HEK293 (cell line): ENCODE results near the gene IDNK.

Experiments used
- CTCF ChIA-PET: fragments of 350-600 bp; formaldehyde crosslinking; extraction: SDS; loops from one replicate; lab custom pipeline; 2021; ENCODE audit warnings: antibody characterized with exemption; lab: Yijun Ruan, JAX
- POLR2A ChIA-PET: fragments of 300-600 bp; formaldehyde crosslinking; extraction: SDS; loops from one replicate; lab custom pipeline; 2020; ENCODE audit warnings: antibody characterized with exemption, inconsistent platforms; lab: Yijun Ruan, JAX
- H3K27ac ChIP-seq: fragments of 200-500 bp; sonication (Bioruptor generic); 2 replicates; pipeline ENCODE4 v1.5.1; 2014; ENCODE audit warnings: low read depth, low read length, control low read depth, inconsistent platforms; ENCODE audit errors: extremely low read depth
- H3K36me3 ChIP-seq, 2 experiments: fragments of 200-500 bp in 1 of 2; sonication (Bioruptor generic) in 1 of 2; 1 replicate in 1 of 2; 2 replicates in 1 of 2; pipeline ENCODE4 v1.5.1; 2014 to 2017; ENCODE audit warnings: inconsistent platforms in 2 of 2, low read length in 2 of 2; ENCODE audit not compliant: control insufficient read depth in 2 of 2, insufficient read depth in 1 of 2
- H3K4me1 ChIP-seq: fragments of 200-500 bp; sonication (Bioruptor generic); 2 replicates; pipeline ENCODE4 v1.5.1; 2014; ENCODE audit warnings: mild to moderate bottlenecking, low read length, inconsistent platforms; ENCODE audit not compliant: control insufficient read depth, insufficient read depth
- H3K4me3 ChIP-seq: 2 replicates; pipeline ENCODE4 v1.5.1; 2011; ENCODE audit warnings: low read depth, mild to moderate bottlenecking, control low read depth, low read length, moderate library complexity
- H3K9me3 ChIP-seq: fragments of 200-500 bp; sonication (Bioruptor generic); 2 replicates; pipeline ENCODE4 v1.5.1; 2014; ENCODE audit warnings: low read depth, low read length, inconsistent platforms; ENCODE audit not compliant: control insufficient read depth, insufficient read depth
- GLI4 ChIP-seq: fragments of 450-650 bp; formaldehyde crosslinking; IDR thresholded peaks from 2 replicates; pipeline ENCODE4 v1.5.1; 2016; ENCODE audit warnings: missing biosample characterization, missing genetic modification characterization
- GLIS1 ChIP-seq: fragments of 450-650 bp; formaldehyde crosslinking; IDR thresholded peaks from 2 replicates; pipeline ENCODE4 v1.5.1; 2016; ENCODE audit warnings: missing biosample characterization, missing genetic modification characterization
- KLF7 ChIP-seq: fragments of 450-650 bp; formaldehyde crosslinking; IDR thresholded peaks from 2 replicates; pipeline ENCODE4 v1.5.1; 2016; ENCODE audit warnings: missing biosample characterization, missing genetic modification characterization, borderline replicate concordance
- MEIS1 ChIP-seq: sonication (generic); formaldehyde crosslinking; IDR thresholded peaks from 2 replicates; pipeline ENCODE4 v1.8.1; 2022; ENCODE audit warnings: missing genetic modification reagents, mild to moderate bottlenecking, borderline replicate concordance
- OVOL3 ChIP-seq: fragments of 450-650 bp; formaldehyde crosslinking; IDR thresholded peaks from 2 replicates; pipeline ENCODE4 v1.5.1; 2016; ENCODE audit warnings: missing biosample characterization, missing genetic modification characterization
- SCRT1 ChIP-seq: fragments of 450-650 bp; formaldehyde crosslinking; IDR thresholded peaks from 2 replicates; pipeline ENCODE4 v1.5.1; 2016; ENCODE audit warnings: missing biosample characterization, missing genetic modification characterization, borderline replicate concordance
- SP2 ChIP-seq: fragments of 450-650 bp; formaldehyde crosslinking; IDR thresholded peaks from 2 replicates; pipeline ENCODE4 v1.5.1; 2016; ENCODE audit warnings: missing biosample characterization, missing genetic modification characterization
- ZBTB20 ChIP-seq: fragments of 450-650 bp; formaldehyde crosslinking; IDR thresholded peaks from 2 replicates; pipeline ENCODE4 v1.5.1; 2016; ENCODE audit warnings: missing biosample characterization, missing genetic modification characterization
- ZFP37 ChIP-seq: fragments of 450-650 bp; formaldehyde crosslinking; IDR thresholded peaks from 2 replicates; pipeline ENCODE4 v1.5.1; 2016; ENCODE audit warnings: missing biosample characterization, missing genetic modification characterization
- ZNF23 ChIP-seq: fragments of 450-650 bp; formaldehyde crosslinking; IDR thresholded peaks from 2 replicates; pipeline ENCODE4 v1.5.1; 2016; ENCODE audit warnings: missing biosample characterization, missing genetic modification characterization, borderline replicate concordance
- ZNF274 ChIP-seq, 2 experiments: fragments of 200-500 bp in 1 of 2; fragments of 450-650 bp in 1 of 2; sonication (Bioruptor generic) in 1 of 2; formaldehyde crosslinking in 1 of 2; IDR thresholded peaks; 2 replicates each; pipeline versions ENCODE4 v1.5.1 to v1.6.1; 2014 to 2016; ENCODE audit warnings: borderline replicate concordance in 1 of 2, inconsistent platforms in 1 of 2, low read length in 1 of 2, missing biosample characterization in 1 of 2, missing genetic modification characterization in 1 of 2
- ZNF324 ChIP-seq: fragments of 450-650 bp; formaldehyde crosslinking; IDR thresholded peaks from 2 replicates; pipeline ENCODE4 v1.5.1; 2016; ENCODE audit warnings: missing biosample characterization, missing genetic modification characterization
- ZNF558 ChIP-seq: fragments of 450-650 bp; formaldehyde crosslinking; IDR thresholded peaks from 2 replicates; pipeline ENCODE4 v1.5.1; 2016; ENCODE audit warnings: missing biosample characterization, missing genetic modification characterization
- ZNF623 ChIP-seq: fragments of 450-650 bp; formaldehyde crosslinking; IDR thresholded peaks from 2 replicates; pipeline ENCODE4 v1.5.1; 2016; ENCODE audit warnings: missing biosample characterization, missing genetic modification characterization
- ZNF639 ChIP-seq: fragments of 450-650 bp; formaldehyde crosslinking; IDR thresholded peaks from 2 replicates; pipeline ENCODE4 v1.5.1; 2016; ENCODE audit warnings: missing biosample characterization, missing genetic modification characterization
- ZNF660 ChIP-seq: fragments of 450-650 bp; IDR thresholded peaks from 2 replicates; pipeline ENCODE4 v1.5.1; 2018; ENCODE audit warnings: missing biosample characterization, mild to moderate bottlenecking, missing genetic modification characterization
- ZNF747 ChIP-seq: fragments of 450-650 bp; formaldehyde crosslinking; IDR thresholded peaks from 2 replicates; pipeline ENCODE4 v1.5.1; 2016; ENCODE audit warnings: missing biosample characterization, missing genetic modification characterization
- ZNF768 ChIP-seq: fragments of 450-650 bp; formaldehyde crosslinking; IDR thresholded peaks from 2 replicates; pipeline ENCODE4 v1.5.1; 2018; ENCODE audit warnings: missing biosample characterization, mild to moderate bottlenecking, missing genetic modification characterization
- ZNF843 ChIP-seq: fragments of 450-650 bp; formaldehyde crosslinking; IDR thresholded peaks from 2 replicates; pipeline ENCODE4 v1.5.1; 2016; ENCODE audit warnings: missing biosample characterization, missing genetic modification characterization
- TF ChIP-seq, protein P1 (sequence below): fragments of 450-650 bp; formaldehyde crosslinking; IDR thresholded peaks from 2 replicates; pipeline ENCODE4 v1.5.1; 2016; ENCODE audit warnings: missing biosample characterization, missing genetic modification characterization
- TF ChIP-seq, protein P2 (sequence below): fragments of 450-650 bp; formaldehyde crosslinking; IDR thresholded peaks from 2 replicates; pipeline ENCODE4 v1.5.1; 2016; ENCODE audit warnings: missing biosample characterization, missing genetic modification characterization

IDNK gene

GRCh38 chr9:83574482-83574881 lies 48.5 kb upstream of the IDNK start:
- no peak overlapping the region for H3K4me3 ChIP-seq
- TF ChIP-seq ZNF558 (tag by site-specific recombination) = no peak
- no peak for TF ChIP-seq SP2
- TF ChIP-seq GLIS1 = no peak
- TF ChIP-seq ZNF768 = no peak
- TF ChIP-seq MEIS1 = no peak
- no peak for TF ChIP-seq ZNF324 (tag by site-specific recombination)
- TF ChIP-seq, protein P1, sequence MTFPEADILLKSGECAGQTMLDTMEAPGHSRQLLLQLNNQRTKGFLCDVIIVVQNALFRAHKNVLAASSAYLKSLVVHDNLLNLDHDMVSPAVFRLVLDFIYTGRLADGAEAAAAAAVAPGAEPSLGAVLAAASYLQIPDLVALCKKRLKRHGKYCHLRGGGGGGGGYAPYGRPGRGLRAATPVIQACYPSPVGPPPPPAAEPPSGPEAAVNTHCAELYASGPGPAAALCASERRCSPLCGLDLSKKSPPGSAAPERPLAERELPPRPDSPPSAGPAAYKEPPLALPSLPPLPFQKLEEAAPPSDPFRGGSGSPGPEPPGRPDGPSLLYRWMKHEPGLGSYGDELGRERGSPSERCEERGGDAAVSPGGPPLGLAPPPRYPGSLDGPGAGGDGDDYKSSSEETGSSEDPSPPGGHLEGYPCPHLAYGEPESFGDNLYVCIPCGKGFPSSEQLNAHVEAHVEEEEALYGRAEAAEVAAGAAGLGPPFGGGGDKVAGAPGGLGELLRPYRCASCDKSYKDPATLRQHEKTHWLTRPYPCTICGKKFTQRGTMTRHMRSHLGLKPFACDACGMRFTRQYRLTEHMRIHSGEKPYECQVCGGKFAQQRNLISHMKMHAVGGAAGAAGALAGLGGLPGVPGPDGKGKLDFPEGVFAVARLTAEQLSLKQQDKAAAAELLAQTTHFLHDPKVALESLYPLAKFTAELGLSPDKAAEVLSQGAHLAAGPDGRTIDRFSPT (tag by site-specific recombination) = no peak
- no peak for TF ChIP-seq OVOL3 (tag by site-specific recombination)
- TF ChIP-seq ZFP37 (tag by site-specific recombination) = no peak
- TF ChIP-seq ZNF843 (tag by site-specific recombination) = no peak
- no peak for TF ChIP-seq KLF7 (tag by site-specific recombination)
- ChIA-PET POLR2A (no interaction called here), CTCF (interaction anchor here (0.6 to 1.4 kb wide), 5 partner anchors 13 to 293 kb away, joined by 3 to 5 read pairs (median 3); no protein-coding TSS in a partner anchor)
- H3K36me3 ChIP-seq = no peaks in the 10 kb centered on the region
- H3K9me3 ChIP-seq = no peaks in the 10 kb centered on the region
- no peak overlapping the region for H3K27ac ChIP-seq
- no peaks in the 10 kb centered on the region for H3K4me1 ChIP-seq

DNA sequence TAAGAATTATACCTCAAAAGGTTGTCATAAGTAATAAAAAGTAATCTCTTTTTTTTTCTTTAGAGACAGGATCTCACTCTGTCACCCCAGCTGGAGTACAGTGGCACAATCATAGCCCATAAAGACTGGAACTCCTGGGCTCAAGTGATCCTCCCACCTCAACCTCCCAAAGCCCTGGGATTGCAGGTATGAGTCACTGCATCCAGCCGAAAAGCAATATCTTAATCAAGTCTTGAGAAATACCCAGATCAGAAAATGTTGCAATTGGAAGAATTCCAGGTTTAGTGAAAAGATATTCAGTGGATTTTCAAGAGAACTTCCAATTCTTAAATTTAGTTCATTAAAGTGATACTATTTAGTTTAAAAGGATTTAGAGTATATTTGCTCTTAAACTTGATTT lies 40.9 kb upstream of the IDNK start:
- POLR2A ChIA-PET = no interaction called here
- Histone ChIP-seq H3K27ac (no peak overlapping the region), H3K36me3 (no peaks in the 10 kb centered on the region), H3K4me3 (no peak overlapping the region), H3K4me1 (no peaks in the 10 kb centered on the region), H3K9me3 (no peaks in the 10 kb centered on the region)
- TF ChIP-seq, protein P2, sequence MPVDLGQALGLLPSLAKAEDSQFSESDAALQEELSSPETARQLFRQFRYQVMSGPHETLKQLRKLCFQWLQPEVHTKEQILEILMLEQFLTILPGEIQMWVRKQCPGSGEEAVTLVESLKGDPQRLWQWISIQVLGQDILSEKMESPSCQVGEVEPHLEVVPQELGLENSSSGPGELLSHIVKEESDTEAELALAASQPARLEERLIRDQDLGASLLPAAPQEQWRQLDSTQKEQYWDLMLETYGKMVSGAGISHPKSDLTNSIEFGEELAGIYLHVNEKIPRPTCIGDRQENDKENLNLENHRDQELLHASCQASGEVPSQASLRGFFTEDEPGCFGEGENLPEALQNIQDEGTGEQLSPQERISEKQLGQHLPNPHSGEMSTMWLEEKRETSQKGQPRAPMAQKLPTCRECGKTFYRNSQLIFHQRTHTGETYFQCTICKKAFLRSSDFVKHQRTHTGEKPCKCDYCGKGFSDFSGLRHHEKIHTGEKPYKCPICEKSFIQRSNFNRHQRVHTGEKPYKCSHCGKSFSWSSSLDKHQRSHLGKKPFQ (tag by site-specific recombination) = no peak
- TF ChIP-seq ZBTB20 (tag by site-specific recombination) (no peak), ZNF747 (tag by site-specific recombination) (no peak), SCRT1 (no peak), ZNF639 (tag by site-specific recombination) (no peak), ZNF23 (tag by site-specific recombination) (no peak), GLI4 (tag by site-specific recombination) (no peak), ZNF623 (tag by site-specific recombination) (no peak), ZNF660 (no peak), ZNF274 (IDR thresholded peaks at IDR 0.05; ENCODE audit: low read length) (no peak), ZNF274 (tag by site-specific recombination; IDR thresholded peaks at IDR 0.05; ENCODE audit: borderline replicate concordance) (no peak), ZNF324 (tag by site-specific recombination) (no peak)
- TF ChIP-seq, all 188 proteins: peak for 0
- CTCF ChIA-PET = interaction anchor here (0.9 kb wide), 1 partner anchor 11 kb away, joined by 3 read pairs; no protein-coding TSS in a partner anchor
